Occipital lobe (tissue), 2 donors: ENCODE measurements around the gene GALNT17. TPM values are rescaled to one million over a fixed set of nuclear protein-coding genes. Genes with fewer than 3 reads are reported as not detected.
A peak's percentile ranks its signal among the peaks of the same experiment; 100 is the strongest.

Experiments used
- DNase-seq: peaks from one replicate; lab custom pipeline; 2025; lab: John Stamatoyannopoulos, UW
- total RNA-seq: library from RNA; depleted of rRNA; stranded (reverse); fragments of >200 nt; gene quantifications from one replicate; pipeline ENCODE4 v1.2.3, GENCODE V29; 2014

GALNT17 gene
- total RNA-seq, 1 donor from 2014 or later, result 13.3 TPM

DNA sequence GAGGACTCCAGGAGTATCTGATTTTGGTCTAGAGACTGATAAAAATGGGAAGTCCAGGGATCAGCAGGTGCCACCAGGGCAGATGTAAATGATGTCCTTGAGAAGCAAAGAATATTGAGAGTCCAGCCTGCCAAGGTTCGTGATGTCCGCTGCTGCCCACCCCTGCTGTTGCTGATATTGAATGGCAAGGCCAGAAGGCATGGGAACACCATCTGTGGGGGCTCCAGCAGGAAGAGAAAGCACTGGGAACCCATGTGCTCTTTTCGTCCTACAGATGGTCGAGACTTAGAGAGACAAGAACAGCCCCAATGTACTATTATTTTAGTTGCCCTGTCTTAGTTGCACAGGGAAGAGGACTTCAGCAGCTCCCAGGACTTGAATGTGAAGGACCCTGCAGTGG is 363.9 kb downstream of the GALNT17 start:
- DNase-seq, result no peak

DNA sequence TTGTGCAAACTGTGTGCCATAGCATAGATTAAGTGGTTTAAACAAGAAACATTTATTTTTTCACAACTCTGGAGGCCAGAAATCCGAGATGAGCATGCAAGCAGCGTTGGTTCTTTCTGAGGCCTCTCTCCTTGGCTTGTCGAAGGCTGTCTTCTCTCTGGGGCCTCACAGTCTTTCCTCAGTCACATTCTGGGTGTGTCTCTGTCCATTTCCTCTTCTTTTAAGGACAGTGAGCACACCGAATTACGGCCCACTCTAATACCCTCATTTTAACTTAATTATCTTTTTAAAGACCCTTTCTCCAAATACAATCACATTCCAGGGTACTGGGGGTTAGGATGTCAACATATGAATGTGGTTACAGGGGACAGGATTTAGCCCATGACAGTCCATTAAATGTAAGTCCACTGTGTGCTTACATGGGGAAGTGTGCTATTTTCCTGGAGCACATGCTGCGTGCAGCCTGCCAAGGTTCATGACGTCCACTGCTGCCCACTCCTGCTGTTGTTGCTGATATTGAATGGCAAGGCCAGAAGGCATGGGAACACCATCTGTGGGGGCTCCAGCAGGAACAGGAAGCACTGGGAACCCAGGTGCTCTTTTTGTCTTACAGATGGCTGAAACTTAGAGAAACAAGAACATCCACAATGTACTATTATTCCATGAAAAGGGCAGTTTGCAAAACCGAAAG is 365.5 kb downstream of the GALNT17 start:
- no peak for DNase-seq

DNA sequence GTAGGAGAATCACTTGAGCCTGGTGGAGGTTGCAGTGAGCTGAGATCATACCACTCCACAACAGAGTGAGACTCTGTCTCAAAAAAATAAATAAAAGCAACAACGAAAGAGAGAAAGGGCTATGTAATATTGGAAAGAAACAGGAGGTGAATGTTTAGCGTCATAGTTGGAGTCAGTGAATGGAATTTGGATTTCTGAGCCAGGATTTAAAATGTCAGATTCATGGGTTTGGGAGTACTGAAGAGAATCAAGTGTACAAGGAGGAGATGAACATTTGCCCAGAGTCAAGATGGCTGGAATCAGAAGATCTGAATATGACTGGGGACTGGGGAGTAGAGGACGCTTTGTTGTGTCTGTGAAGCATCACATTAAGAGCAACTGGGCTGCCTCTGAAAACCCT is 366.4 kb downstream of the GALNT17 start:
- DNase-seq, result no peak

DNA sequence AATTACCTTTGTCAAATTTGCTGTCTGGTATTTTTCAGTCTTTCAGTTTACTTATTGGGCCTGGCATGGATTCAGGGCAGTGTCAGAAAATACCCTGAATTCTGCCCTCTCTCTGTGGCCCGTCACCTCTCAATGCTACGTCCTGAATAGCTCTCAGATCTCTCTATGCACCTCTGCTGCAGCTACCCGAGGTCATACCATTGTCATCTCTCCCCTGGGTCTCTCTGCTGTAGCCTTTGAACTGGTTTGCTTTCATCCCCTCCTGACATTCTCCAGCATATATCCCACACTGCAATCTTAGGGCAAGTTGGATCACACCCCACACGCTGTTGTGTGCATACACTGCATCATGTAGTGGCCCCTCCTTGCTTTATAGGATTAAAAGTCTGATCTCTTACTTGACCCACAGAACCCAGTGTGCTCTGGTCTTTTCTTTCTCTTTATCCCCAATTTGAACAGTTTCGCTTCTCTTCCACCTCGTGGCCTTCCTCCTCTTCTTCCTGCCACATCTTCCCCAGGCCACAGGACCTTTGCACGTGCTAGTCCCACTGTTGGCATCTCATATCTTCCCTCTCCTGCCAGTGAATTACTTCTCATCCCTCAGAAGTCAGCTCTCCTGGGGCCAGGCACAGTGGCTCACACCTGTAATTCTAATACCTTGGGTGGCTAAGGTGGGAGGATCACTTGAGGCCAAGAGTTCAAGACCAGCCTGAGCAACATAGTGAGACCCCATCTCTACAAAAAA is 372.9 kb downstream of the GALNT17 start:
- no peak for DNase-seq

DNA sequence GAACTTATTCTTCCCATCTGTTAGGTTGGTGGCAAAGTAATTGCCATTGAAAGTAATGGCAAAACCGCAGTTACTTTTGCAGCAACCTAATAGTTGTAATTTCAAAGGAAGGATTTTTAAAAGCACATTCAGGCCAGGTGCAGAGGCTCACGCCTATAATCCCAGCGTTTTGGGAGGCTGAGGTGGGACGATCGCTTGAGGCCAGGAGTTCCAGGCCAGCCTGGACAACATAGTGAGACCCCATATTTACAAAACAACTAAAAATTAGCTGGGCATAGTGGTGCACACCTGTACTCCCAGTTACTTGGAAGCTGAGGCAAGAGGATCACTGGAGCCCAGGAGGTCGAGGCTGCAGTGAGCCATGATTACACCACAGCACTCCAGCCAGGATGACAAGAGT is 374.9 kb downstream of the GALNT17 start:
- no peak for DNase-seq

DNA sequence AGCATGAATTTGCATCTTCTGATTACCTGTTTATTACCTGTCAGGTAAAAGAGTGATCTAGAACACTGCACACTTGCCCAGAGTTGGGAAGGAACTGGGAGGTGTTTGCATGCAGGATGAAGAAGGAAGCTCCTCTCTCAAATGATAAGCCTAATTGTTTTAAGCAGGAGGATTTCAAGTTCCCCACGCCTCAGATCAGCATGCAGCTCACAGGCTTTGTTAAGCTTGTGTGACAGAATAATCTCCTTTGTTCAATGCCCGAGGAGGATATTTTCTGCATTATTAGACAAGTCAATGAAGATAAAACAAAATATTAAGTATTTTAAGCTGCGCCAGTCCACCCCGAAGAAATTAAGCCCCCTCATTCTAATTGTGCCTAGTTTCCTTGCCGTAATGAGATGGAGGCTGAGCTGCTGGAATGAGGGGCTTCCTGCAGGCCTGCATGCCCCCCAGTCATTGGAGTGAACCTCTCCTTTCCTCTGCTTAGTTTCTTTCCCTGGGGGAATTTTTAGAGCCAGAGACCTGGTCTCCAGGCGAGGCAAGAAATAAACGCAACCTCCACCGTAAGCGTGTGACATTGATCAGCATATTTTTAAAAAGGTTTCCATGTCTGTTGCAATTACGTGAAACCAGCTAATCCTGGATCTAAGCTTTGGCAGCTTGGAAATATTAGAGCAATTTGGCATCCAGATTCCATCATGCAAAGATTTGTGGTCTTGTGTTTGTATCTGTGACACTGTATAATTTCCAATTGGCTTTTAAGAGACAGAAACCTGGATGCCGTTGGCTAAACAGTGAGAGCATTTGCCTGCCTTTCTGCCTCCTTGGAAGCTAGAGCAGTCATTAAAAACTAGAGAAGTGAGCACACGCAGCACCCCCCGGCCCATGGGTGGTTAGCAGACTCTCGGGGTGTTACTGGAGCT is 376.0 kb downstream of the GALNT17 start:
- no peak for DNase-seq

DNA sequence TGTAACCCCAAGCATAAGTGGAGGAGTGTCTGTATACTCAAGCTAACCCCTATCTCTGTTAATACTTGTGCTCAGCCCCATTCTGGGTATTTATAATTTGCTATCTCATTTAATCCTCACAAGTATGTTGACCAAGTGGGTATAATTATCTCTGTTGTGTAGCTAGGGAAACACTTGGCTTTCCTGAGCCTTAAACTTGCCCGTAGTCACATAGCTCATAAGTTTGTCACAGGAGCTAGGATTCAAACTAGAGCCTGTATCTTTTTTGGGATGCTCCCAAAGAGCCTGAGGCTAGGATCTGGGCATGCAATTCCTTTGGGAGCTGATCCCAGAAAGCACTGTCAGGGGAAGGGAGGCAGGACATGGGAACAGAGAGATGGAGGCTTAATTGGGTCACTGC is 377.4 kb downstream of the GALNT17 start:
- DNase-seq, result no peak

DNA sequence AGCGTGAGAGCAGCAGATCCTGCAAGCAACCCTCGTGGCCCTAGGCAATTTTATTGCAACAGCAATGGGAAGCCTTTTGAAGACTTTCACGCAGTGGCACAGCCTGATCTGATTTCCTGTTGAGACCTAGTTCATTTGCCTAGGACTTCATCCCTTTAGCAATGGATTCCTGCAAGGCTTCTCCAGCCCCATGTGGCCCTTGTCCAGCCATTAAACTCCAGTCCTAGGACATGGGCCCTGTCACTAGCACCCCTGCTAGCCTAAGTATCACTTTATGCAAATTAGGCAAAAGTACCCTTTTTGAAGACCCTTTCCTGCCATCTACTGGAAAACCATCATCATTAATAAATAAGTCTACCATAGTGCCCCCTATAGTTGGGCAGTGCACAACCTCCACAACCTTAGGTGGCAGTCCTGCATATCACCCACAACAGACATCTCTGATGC is 379.4 kb downstream of the GALNT17 start:
- DNase-seq, result no peak

DNA sequence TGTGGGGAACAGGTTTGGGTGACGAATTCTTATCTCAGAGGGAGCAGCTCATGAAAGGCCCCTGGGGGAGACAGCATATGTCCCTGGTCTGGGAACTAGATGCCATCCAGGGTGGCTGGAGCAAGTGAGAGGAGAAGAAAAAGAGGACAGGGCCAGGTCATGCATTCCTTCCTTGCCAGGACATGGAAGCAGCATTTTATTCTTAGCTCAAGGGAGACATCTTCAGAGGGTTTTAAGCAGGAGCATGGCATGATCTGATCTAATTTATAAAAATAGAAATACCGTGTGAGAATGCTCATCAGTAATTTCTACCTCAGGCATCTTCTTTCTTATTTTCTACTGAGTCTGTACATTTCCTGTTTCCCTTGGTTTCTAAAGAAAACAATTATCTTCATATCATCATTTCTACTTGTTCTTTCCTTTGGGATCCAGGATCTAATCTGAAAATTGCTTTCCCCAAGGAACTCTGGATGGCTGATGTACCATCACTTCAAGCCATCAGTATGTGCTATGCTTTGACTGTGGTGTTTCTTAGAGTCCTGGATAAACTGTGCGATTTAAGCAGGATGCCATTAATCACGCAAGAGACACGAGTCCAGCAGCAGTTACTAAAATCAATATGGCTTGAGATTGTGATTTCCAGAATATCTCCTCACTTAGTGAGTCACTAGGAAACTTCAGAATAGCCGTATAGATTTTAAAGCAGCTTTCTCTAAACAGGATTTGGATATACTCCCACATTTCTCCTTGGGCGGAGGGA is 386.2 kb downstream of the GALNT17 start:
- DNase-seq, result no peak

DNA sequence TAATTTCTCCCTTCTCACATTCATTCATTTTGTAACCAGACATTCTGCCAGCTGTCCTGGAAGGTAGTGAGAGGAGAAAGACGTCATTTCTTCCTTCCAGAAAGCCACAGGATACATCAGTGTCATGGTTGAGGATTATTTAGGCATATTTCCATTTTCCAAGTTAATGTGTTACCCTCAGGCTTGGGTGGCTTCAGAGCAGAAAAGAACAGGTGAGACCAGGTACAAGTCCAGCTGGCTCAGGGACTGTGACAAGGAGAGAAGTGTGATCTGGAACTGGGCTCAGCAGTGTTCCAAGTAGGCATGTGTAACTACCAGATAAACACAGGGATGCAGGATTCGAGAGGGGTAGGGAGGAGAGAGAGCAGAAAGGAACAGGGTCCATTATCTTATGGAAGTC is 386.9 kb downstream of the GALNT17 start:
- DNase-seq, result no peak

DNA sequence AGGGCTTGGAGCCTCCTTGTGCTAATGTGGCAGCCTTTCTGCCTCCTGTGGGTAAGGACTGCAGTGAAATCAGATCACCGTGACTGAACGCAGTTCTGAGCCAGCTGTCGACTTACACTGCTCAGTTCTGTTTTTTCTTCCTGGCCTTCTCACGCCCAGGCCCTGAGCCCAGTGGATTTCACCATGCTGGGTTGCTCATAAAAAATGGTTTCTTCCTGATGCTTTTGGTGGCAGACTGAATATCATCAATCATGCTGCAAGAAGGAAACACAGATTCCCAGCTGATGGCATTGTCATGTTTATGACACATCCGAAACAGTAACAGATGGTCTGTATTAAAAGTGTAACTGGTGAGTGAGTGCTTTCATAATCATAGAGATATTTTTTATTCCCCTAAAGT is 389.6 kb downstream of the GALNT17 start:
- DNase-seq, result peak; percentile 6

DNA sequence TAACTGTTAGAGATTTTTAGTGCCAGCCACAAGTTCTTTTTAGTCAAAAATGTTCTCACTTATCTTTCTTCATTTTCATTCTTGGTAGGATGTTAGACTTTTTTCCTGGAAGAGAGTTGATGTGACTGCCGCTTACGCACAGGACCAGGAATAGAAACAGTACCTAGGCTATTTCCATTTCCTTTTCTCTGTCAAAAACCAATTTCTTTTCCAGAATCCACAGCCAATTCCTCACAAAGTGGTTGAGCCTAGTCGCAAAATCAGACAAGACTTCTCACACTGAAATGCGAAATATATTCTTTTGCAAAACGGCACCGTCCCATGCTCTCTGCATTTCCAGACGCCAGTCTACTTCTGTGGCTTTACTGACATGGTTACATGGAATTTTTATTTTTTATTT is 394.2 kb downstream of the GALNT17 start:
- DNase-seq, result no peak

DNA sequence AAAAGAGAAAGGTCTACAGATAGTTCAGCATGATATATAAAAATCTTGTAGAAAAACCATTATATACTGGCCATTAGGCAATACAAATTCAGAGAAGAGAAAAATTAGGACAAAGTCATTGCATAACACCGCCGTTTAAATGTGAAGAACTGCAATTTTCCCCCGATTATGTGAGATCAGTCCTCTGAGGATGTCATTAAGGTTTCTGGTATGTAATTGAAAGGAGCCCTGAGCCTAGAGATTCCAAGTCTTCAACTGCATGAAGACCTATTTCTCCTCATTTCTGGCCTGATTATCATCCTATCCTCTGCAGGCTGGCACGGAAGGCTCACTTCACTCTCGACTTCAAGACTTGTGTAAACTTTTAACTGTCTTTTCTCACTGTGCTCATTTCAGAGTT is 395.3 kb downstream of the GALNT17 start:
- DNase-seq, result no peak

DNA sequence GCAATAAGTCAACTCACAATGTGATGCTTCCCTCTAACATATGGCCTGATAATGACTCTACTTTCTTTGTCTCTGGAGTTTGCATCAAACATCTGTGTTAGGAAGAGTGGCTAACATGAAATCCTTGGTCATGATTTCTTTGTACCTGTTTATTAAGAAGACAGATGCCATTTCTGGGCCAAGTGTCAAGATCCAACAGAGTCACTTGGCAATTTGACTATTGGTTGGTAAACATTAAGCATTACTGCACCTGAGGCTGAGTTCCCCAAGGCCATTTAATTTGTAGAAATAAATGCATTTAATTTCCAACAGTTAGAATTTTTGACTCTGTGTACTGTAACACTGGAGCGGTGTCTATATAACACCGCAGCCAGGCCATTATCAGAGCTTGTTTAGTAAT is 403.7 kb downstream of the GALNT17 start:
- DNase-seq, result no peak

DNA sequence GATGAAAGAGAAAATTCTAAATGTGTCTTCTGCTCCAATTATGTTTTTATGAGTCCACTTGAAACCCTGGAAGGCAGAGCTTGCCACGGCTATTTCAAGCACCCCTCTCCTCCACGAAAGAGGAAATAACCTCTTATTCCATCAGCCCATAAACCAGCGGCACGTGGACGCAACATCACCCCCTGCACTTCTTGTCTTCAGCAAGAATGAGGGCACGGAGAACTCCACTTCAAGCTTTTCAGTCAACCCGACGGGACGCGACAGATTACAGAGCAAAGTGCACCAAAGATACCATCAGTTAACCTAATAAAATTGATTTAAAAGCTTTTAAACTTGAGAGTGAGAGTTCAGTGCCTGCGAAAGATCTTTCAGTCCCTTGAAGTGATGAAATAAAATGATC is 406.3 kb downstream of the GALNT17 start:
- no peak for DNase-seq

DNA sequence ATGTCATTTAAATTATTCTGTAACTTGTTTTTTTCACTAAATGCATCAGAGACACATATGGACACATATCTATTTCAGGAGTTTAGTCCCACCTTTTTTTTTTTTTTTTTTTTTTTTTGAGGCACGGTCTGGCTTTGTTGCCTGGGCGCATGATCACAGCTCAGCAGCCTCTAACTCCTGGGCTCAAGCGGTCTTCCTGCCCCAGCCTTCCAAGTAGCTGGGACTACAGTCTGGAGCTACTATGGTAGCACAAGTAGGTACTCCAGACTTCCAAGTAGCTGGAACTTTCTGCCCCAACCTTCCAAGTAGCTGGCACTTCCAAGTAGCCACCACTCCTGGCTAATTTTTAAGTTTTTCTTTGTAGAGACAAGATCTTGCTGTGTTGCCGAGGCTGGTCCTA is 407.7 kb downstream of the GALNT17 start:
- DNase-seq, result no peak

DNA sequence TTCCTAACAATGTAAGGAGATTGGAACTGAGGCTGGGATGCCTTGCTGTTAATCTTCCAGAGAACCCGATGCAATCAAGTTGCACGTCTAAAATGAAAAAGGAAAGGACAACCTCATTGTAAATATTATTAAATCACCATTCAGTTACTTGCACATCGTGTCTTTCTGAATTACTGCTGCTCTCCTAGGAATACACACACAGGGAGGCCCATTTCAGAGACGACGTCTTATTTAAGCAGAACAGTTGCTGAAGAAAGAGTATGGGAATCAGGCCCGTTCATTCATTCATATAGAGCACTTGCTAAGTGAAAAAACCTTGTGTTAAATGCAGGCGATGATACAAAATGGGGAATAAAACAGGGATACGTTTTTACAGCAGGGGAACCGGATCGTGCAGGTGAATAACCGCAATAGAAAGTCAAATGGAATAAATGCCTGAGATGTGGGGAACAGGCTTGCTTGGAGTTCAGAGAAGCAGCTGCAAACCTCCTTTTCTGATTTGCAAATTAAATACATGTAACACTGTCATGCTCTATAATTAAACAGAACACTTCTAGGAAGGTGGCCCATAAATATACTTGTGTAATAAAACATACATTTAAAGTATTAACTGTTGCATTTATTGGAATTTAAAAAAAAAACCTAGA is 409.9 kb downstream of the GALNT17 start:
- no peak for DNase-seq

DNA sequence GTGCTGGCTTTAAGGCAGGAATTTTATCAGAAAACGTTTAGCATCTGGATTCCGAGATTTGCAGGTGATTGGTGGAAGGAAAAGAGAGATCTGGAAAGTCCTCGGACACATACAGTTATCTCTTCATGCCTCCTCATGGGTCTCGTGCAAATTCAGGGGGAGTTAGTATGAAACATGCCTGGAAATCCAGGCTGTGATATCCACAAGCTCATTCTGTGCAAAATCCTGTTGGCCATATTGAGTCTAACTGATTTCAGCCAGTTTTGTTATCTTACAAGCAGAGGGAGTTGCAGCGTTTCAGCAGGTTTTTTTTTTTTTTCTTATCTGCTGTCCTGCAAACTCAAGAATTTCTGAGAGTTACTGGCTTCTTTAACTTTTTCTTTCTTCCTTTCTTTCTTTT is 411.5 kb downstream of the GALNT17 start:
- no peak for DNase-seq

DNA sequence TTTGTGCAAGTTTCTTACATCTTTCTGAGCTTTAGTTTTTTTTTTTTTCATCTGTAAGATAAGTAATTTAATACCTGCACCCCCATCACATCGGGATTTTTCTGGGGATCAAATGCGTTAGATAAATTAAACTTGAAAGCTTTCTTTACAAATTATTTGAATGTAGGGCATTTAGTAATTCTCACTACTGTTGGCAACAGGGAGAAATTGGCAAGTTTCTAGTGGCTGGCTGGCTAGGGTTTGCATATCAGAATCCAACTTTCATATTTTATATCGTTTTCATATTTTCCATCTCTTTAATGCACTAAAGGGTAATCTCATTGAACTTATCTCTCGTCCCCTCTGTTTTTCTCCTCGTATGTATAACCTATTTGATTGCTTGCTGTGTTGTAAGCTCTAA is 412.9 kb downstream of the GALNT17 start:
- DNase-seq, result no peak

DNA sequence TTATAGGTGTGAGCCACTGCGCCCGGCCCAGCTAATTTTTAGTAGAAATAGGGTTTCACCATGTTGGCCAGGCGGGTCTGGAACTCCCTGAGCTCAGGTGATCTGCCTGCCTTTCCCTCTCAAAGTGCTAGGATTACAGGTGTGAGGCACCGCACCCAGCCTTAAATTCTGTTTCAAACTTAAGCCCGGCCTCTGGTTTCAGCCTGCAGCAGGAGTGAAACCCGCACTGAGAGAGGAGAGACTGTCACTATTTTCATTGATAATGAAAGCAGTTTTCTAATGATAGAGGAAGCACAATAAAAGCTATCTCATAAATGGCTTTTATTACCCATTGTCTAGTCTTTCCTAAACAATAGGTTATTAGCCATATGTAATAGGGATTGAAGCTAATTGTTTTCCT is 415.5 kb downstream of the GALNT17 start:
- no peak for DNase-seq

DNA sequence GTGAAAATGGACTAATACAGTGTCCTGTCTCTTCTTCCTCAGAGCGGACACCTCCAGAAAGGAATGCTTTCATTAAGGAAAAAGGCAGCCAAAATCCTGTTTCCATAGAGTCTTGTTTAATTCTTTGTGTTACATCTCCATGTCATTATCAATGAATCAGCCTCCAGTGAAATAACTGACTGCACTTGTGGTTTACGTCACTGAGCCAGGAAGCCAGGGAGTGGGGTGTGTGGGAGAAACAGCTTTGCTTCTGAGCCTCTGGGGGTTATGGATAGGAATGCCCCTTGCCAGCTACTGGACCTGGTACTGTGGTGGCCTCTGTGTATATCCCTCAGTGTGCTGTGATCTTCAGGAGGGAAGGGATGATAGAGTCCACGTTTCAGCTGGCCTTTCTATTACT is 416.8 kb downstream of the GALNT17 start:
- no peak for DNase-seq
